ENCODE data around the gene TIMD4. TPM values are rescaled to one million over a fixed set of nuclear protein-coding genes. Genes with fewer than 3 reads are reported as not detected.
"Not testable (repeated sequence)": the region's sequence is repeated elsewhere in the genome, so short reads cannot be mapped to it uniquely, and the experiment has no call there.

The TIMD4 gene
- total RNA-seq, 1 donor from 2014 or later: 3.1 TPM

DNA sequence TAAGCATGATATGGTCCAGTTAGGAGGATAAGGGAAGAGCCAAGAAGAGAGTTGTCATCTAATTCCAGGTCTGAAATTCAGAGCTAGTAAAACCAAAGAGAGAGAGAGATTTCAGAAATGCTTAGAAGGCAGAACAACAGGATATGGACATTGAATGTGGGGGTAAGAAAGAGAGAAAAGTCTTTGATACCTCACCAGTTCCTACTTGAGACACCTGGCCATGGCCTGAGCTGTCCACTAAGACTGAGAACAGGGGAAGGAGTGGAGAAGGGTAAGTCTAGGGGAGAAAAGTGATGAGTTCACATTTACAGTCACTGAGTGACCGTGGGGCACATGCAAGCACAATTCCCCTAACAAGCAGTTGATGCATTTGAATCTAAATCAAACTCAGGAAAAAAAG is 35.5 kb downstream of the TIMD4 start:
- Histone ChIP-seq H3K4me1 (ENCODE audit: control insufficient read depth in 3 of 3, insufficient read depth in 3 of 3, low read length in 3 of 3) (no peaks in the 10 kb centered on the region), H3K36me3 (ENCODE audit: control insufficient read depth in 3 of 3, insufficient read depth in 3 of 3, low read length in 3 of 3) (no peaks in the 10 kb centered on the region), H3K27ac (ENCODE audit: low read depth, low read length) (no peak overlapping the region), H3K9me3 (ENCODE audit: control insufficient read depth in 3 of 3, low read length in 3 of 3) (no peaks in the 10 kb centered on the region), H3K27me3 (ENCODE audit: control insufficient read depth in 3 of 3, insufficient read depth in 3 of 3, low read length in 3 of 3) (no peaks in the 10 kb centered on the region), H3K9ac (ENCODE audit: low read depth in 1 of 3, low read length in 3 of 3) (no peak overlapping the region), H3K4me3 (ENCODE audit: low read length in 3 of 3) (no peak overlapping the region)

- H3K36me3 ChIP-seq (ENCODE audit: control insufficient read depth in 3 of 3, insufficient read depth in 3 of 3, low read length in 3 of 3); H3K27ac ChIP-seq (ENCODE audit: low read depth, low read length); H3K4me1 ChIP-seq (ENCODE audit: control insufficient read depth in 3 of 3, insufficient read depth in 3 of 3, low read length in 3 of 3); H3K27me3 ChIP-seq (ENCODE audit: control insufficient read depth in 3 of 3, insufficient read depth in 3 of 3, low read length in 3 of 3); H3K4me3 ChIP-seq (ENCODE audit: low read length in 3 of 3); H3K9me3 ChIP-seq (ENCODE audit: control insufficient read depth in 3 of 3, low read length in 3 of 3); H3K9ac ChIP-seq (ENCODE audit: low read depth in 1 of 3, low read length in 3 of 3): not testable (repeated sequence)
These were observed 37.3 kb downstream of the TIMD4 start for GRCh38 chr5:156925767-156926166.

- Histone ChIP-seq H3K9ac (ENCODE audit: low read depth in 1 of 3, low read length in 3 of 3) (no peak overlapping the region), H3K36me3 (ENCODE audit: control insufficient read depth in 3 of 3, insufficient read depth in 3 of 3, low read length in 3 of 3) (no peaks in the 10 kb centered on the region), H3K4me1 (ENCODE audit: control insufficient read depth in 3 of 3, insufficient read depth in 3 of 3, low read length in 3 of 3) (no peaks in the 10 kb centered on the region), H3K27me3 (ENCODE audit: control insufficient read depth in 3 of 3, insufficient read depth in 3 of 3, low read length in 3 of 3) (no peaks in the 10 kb centered on the region), H3K9me3 (ENCODE audit: control insufficient read depth in 3 of 3, low read length in 3 of 3) (no peaks in the 10 kb centered on the region), H3K4me3 (ENCODE audit: low read length in 3 of 3) (no peak overlapping the region), H3K27ac (ENCODE audit: low read depth, low read length) (no peak overlapping the region)
These were observed 40.7 kb downstream of the TIMD4 start for GRCh38 chr5:156922207-156922792.

- peaks cover 0 to 1% (median 0%) of the 10 kb centered on the region in 3 donors for H3K27me3 ChIP-seq (ENCODE audit: control insufficient read depth in 3 of 3, insufficient read depth in 3 of 3, low read length in 3 of 3)
- H3K9ac ChIP-seq (ENCODE audit: low read depth in 1 of 3, low read length in 3 of 3): no peak overlapping the region
- H3K36me3 ChIP-seq (ENCODE audit: control insufficient read depth in 3 of 3, insufficient read depth in 3 of 3, low read length in 3 of 3): no peaks in the 10 kb centered on the region
- H3K4me3 ChIP-seq (ENCODE audit: low read length in 3 of 3): no peak overlapping the region
- H3K4me1 ChIP-seq (ENCODE audit: control insufficient read depth in 3 of 3, insufficient read depth in 3 of 3, low read length in 3 of 3): no peaks in the 10 kb centered on the region
- no peak overlapping the region for H3K27ac ChIP-seq (ENCODE audit: low read depth, low read length)
- H3K9me3 ChIP-seq (ENCODE audit: control insufficient read depth in 3 of 3, low read length in 3 of 3): no peaks in the 10 kb centered on the region
These were observed 42.1 kb downstream of the TIMD4 start for GRCh38 chr5:156920861-156921431.

DNA sequence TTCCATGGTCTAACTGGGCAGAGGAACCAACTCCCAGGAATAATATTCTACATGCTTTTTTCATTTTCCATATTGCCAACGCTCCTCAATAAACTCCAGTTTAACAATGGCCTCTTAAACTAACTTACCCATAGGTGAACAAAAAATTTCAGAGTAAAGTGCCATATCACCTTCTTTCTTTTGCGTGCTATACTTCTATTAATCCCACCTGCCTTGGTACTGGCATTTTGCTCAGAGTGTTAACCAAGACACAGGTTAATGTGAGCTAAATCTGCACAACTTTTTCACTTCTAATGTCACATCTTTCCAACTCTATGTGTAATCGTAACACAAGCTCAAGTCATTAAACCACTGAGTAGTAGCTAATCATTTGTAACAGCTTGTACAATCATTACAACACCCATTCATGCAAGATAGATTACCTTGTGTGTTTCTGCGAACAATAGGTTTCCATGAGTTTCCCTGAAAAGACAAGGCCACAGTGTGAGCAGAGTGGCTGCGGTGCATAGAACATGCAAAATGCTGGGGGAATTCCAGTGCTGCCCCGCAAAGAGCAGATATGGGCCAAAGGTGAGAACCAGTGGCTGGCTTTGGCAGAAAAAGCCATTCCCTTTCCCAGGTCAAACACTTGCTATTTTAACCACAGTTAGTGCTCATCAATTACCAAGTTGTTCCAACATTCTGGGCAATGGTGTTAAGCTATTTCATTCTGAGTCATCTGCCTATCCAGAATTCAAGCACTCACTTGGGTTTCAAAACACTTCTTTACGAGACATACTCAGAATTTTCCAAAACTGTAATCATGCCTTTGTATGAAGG is 42.8 kb downstream of the TIMD4 start:
- no peak overlapping the region for H3K4me3 ChIP-seq (ENCODE audit: low read length in 3 of 3)
- no peak overlapping the region for H3K9ac ChIP-seq (ENCODE audit: low read depth in 1 of 3, low read length in 3 of 3)
- H3K27ac ChIP-seq (ENCODE audit: low read depth, low read length): no peak overlapping the region
- no peaks in the 10 kb centered on the region for H3K9me3 ChIP-seq (ENCODE audit: control insufficient read depth in 3 of 3, low read length in 3 of 3)
- peaks cover 0 to 4% (median 0%) of the 10 kb centered on the region in 3 donors for H3K27me3 ChIP-seq (ENCODE audit: control insufficient read depth in 3 of 3, insufficient read depth in 3 of 3, low read length in 3 of 3)
- no peaks in the 10 kb centered on the region for H3K4me1 ChIP-seq (ENCODE audit: control insufficient read depth in 3 of 3, insufficient read depth in 3 of 3, low read length in 3 of 3)
- no peaks in the 10 kb centered on the region for H3K36me3 ChIP-seq (ENCODE audit: control insufficient read depth in 3 of 3, insufficient read depth in 3 of 3, low read length in 3 of 3)

DNA sequence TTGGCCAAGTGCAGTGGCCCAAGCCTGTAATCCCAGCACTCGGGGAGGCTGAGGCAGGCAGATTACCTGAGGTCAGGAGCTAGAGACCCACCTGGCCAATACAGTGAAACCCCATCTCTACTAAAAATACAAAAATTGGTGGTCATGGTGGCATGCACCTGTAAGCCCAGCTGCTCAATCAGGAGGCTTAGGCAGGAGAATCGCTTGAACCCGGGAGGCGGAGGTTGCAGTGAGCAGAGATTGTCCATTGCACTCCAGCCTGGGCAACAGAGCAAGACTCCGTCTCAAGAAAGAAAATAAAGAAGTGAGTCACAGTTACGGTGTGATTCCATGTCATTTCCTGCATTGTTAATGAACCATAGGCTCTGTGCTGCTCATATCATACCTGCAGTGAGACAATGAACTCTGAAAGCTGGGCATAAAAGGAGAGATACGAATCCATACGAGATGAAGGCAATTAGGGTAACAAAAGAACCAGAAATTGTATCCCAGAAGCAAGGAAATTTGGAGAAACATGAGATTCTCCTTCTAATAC is 44.6 kb downstream of the TIMD4 start:
- no peaks in the 10 kb centered on the region for H3K36me3 ChIP-seq (ENCODE audit: control insufficient read depth in 3 of 3, insufficient read depth in 3 of 3, low read length in 3 of 3)
- H3K27me3 ChIP-seq (ENCODE audit: control insufficient read depth in 3 of 3, insufficient read depth in 3 of 3, low read length in 3 of 3): peaks cover 0 to 4% (median 0%) of the 10 kb centered on the region in 3 donors
- no peaks in the 10 kb centered on the region for H3K9me3 ChIP-seq (ENCODE audit: control insufficient read depth in 3 of 3, low read length in 3 of 3)
- no peaks in the 10 kb centered on the region for H3K4me1 ChIP-seq (ENCODE audit: control insufficient read depth in 3 of 3, insufficient read depth in 3 of 3, low read length in 3 of 3)
- H3K27ac ChIP-seq (ENCODE audit: low read depth, low read length): no peak overlapping the region
- no peak overlapping the region for H3K4me3 ChIP-seq (ENCODE audit: low read length in 3 of 3)
- no peak overlapping the region for H3K9ac ChIP-seq (ENCODE audit: low read depth in 1 of 3, low read length in 3 of 3)

- no peak overlapping the region for H3K27ac ChIP-seq (ENCODE audit: low read depth, low read length)
- H3K4me3 ChIP-seq (ENCODE audit: low read length in 3 of 3): no peak overlapping the region
- no peak overlapping the region for H3K9ac ChIP-seq (ENCODE audit: low read depth in 1 of 3, low read length in 3 of 3)
- H3K9me3 ChIP-seq (ENCODE audit: control insufficient read depth in 3 of 3, low read length in 3 of 3): no peaks in the 10 kb centered on the region
- no peaks in the 10 kb centered on the region for H3K4me1 ChIP-seq (ENCODE audit: control insufficient read depth in 3 of 3, insufficient read depth in 3 of 3, low read length in 3 of 3)
- peaks cover 0 to 4% (median 0%) of the 10 kb centered on the region in 3 donors for H3K27me3 ChIP-seq (ENCODE audit: control insufficient read depth in 3 of 3, insufficient read depth in 3 of 3, low read length in 3 of 3)
- no peaks in the 10 kb centered on the region for H3K36me3 ChIP-seq (ENCODE audit: control insufficient read depth in 3 of 3, insufficient read depth in 3 of 3, low read length in 3 of 3)
These were observed 48.7 kb downstream of the TIMD4 start for GRCh38 chr5:156914371-156914737.

DNA sequence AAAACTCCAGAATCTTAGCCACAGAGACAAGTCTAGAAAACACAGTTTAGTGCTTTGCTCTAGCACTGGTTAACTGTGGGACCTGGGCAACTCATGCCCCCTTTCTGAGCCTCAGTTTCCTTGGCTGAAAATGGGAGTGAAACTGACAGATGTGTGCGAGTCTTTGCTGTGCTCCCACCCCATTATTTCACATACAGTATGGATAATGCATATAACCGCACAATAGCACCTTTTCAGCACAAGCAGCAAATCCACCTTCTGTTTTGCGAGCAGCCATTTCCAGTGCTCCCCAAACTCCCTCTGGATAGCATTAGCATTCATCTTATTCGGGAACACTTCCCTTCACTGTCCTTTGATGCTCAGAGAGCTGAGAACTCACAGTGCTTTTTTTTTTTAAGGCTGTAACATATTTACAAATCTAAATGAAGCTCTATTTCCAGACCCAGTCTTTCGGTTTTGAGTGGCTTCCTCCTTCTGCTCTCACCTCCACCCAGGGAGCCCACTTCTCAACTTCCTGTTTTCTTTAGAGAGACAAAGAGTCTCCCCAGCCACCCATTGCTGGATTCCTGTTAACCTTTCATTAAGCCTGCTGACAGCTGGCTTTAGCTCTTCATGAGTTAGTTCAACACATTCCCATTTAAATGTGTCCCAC is 49.2 kb downstream of the TIMD4 start:
- Histone ChIP-seq H3K36me3 (ENCODE audit: control insufficient read depth in 3 of 3, insufficient read depth in 3 of 3, low read length in 3 of 3) (no peaks in the 10 kb centered on the region), H3K4me3 (ENCODE audit: low read length in 3 of 3) (no peak overlapping the region), H3K27me3 (ENCODE audit: control insufficient read depth in 3 of 3, insufficient read depth in 3 of 3, low read length in 3 of 3) (peaks cover 0 to 4% (median 0%) of the 10 kb centered on the region in 3 donors), H3K27ac (ENCODE audit: low read depth, low read length) (no peak overlapping the region), H3K4me1 (ENCODE audit: control insufficient read depth in 3 of 3, insufficient read depth in 3 of 3, low read length in 3 of 3) (no peaks in the 10 kb centered on the region), H3K9ac (ENCODE audit: low read depth in 1 of 3, low read length in 3 of 3) (no peak overlapping the region), H3K9me3 (ENCODE audit: control insufficient read depth in 3 of 3, low read length in 3 of 3) (no peaks in the 10 kb centered on the region)

DNA sequence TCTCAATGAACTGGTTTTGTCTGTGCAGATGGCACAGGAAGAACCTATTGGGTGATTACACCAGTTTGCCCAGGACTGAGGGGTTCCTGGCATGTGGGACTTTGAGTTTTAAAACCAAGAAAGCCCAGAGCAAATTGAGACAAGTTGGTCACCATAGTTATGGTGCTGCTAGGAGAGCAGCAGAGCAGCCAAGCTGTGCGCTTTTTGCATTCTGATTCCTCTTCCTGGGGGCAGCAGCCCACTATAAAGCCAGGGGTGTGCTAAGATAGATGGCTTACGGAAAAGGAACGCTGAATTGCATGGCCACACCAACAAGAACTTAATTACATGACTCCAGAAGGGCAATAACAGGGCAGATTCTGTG is 49.7 kb downstream of the TIMD4 start:
- Histone ChIP-seq H3K27ac (ENCODE audit: low read depth, low read length) (no peak overlapping the region), H3K9me3 (ENCODE audit: control insufficient read depth in 3 of 3, low read length in 3 of 3) (no peaks in the 10 kb centered on the region)

DNA sequence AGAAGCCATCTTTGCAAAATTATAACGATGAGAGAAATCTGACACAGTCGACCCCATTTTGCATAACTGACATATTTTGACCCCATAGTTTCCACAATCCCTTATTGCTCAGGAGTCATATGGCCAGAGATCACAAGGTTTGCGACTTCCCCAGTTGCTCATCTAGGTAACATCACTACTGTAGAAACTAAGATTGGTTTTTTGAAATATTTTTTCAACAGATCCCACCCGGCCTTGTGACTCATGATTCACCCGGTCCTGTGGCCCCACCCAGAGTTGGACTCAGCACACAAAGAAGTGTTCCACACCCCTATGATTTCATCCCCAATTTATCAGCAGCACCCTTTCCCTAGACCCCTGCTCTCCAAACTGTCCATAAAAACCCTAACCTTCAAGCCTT is 50.2 kb downstream of the TIMD4 start:
- no peak overlapping the region for H3K27ac ChIP-seq (ENCODE audit: low read depth, low read length)
- no peak overlapping the region for H3K4me3 ChIP-seq (ENCODE audit: low read length in 3 of 3)
- no peaks in the 10 kb centered on the region for H3K4me1 ChIP-seq (ENCODE audit: control insufficient read depth in 3 of 3, insufficient read depth in 3 of 3, low read length in 3 of 3)

More for the DNA sequence above, 49.7 kb downstream of the TIMD4 start:
- H3K4me1 ChIP-seq (ENCODE audit: control insufficient read depth in 3 of 3, insufficient read depth in 3 of 3, low read length in 3 of 3): no peaks in the 10 kb centered on the region
- no peaks in the 10 kb centered on the region for H3K36me3 ChIP-seq (ENCODE audit: control insufficient read depth in 3 of 3, insufficient read depth in 3 of 3, low read length in 3 of 3)
- no peak overlapping the region for H3K9ac ChIP-seq (ENCODE audit: low read depth in 1 of 3, low read length in 3 of 3)
- peaks cover 0 to 4% (median 0%) of the 10 kb centered on the region in 3 donors for H3K27me3 ChIP-seq (ENCODE audit: control insufficient read depth in 3 of 3, insufficient read depth in 3 of 3, low read length in 3 of 3)
- H3K4me3 ChIP-seq (ENCODE audit: low read length in 3 of 3): no peak overlapping the region

More for the DNA sequence above, 50.2 kb downstream of the TIMD4 start:
- H3K9ac ChIP-seq (ENCODE audit: low read depth in 1 of 3, low read length in 3 of 3): no peak overlapping the region
- no peaks in the 10 kb centered on the region for H3K36me3 ChIP-seq (ENCODE audit: control insufficient read depth in 3 of 3, insufficient read depth in 3 of 3, low read length in 3 of 3)
- no peaks in the 10 kb centered on the region for H3K9me3 ChIP-seq (ENCODE audit: control insufficient read depth in 3 of 3, low read length in 3 of 3)
- peaks cover 0 to 4% (median 0%) of the 10 kb centered on the region in 3 donors for H3K27me3 ChIP-seq (ENCODE audit: control insufficient read depth in 3 of 3, insufficient read depth in 3 of 3, low read length in 3 of 3)

All from skeletal muscle tissue (tissue), 4 donors.